Right hindlimb (tissue), 1 donor: ENCODE data around the gene FAM236A.
"Not testable (repeated sequence)": the region's sequence is repeated elsewhere in the genome, so short reads cannot be mapped to it uniquely, and the experiment has no call there.

ENCODE experiments used
- DNase-seq: peaks from one replicate; pipeline ENCODE4 v3.0.0-alpha.2; 2018

FAM236A gene

GRCh38 chrX:72937906-72938305 lies at the start of gene FAM236A:
Gene FAM236A (plus strand): TSS chrX:72938206. CDS start chrX:72938263, 57 bp downstream.
- DNase-seq = not testable (repeated sequence)

GRCh38 chrX:72889740-72890139 lies 48.3 kb upstream of the FAM236A start:
- not testable (repeated sequence) for DNase-seq

- not testable (repeated sequence) for DNase-seq
Measured at GRCh38 chrX:72912315-72912714, 25.7 kb upstream of the FAM236A start, which contains the start of gene FAM236C. Gene FAM236C (plus strand): TSS chrX:72912615. CDS start chrX:72912715, 100 bp downstream.

- DNase-seq = not testable (repeated sequence)
Measured at GRCh38 chrX:72916096-72916495, 21.9 kb upstream of the FAM236A start.

- not testable (repeated sequence) for DNase-seq
Measured at GRCh38 chrX:72932283-72932682, 5.7 kb upstream of the FAM236A start.

GRCh38 chrX:72936455-72936854 lies 1.6 kb upstream of the FAM236A start:
- DNase-seq = not testable (repeated sequence)

GRCh38 chrX:72936882-72937455 lies 1.0 kb upstream of the FAM236A start:
- DNase-seq = not testable (repeated sequence)

GRCh38 chrX:72942272-72942671 lies 4.3 kb downstream of the FAM236A start:
- DNase-seq = not testable (repeated sequence)

GRCh38 chrX:72943035-72943818 lies 5.2 kb downstream of the FAM236A start:
- not testable (repeated sequence) for DNase-seq

- not testable (repeated sequence) for DNase-seq
Measured at GRCh38 chrX:72943819-72944169, 5.8 kb downstream of the FAM236A start, which contains the start of gene DMRTC1. Gene DMRTC1 (minus strand): TSS chrX:72943837. CDS start chrX:72875694, 68,143 bp downstream.

GRCh38 chrX:72959971-72960370 lies 22.0 kb downstream of the FAM236A start:
- not testable (repeated sequence) for DNase-seq

- DNase-seq = not testable (repeated sequence)
Measured at GRCh38 chrX:72971859-72972258, 33.9 kb downstream of the FAM236A start.

GRCh38 chrX:72974885-72975284 lies 36.9 kb downstream of the FAM236A start:
- not testable (repeated sequence) for DNase-seq

GRCh38 chrX:72980894-72981469 lies 43.0 kb downstream of the FAM236A start:
- DNase-seq = not testable (repeated sequence)
